ENCODE data around the gene ZCCHC4.

GRCh38 chr4:25271866-25272265 lies 40.7 kb upstream of the ZCCHC4 start:
- TF ChIP-seq POLR2A (IDR thresholded peaks at IDR 0.05), result no peak
- no peak for TF ChIP-seq CTCF (IDR thresholded peaks at IDR 0.05)
